ENCODE measurements around the gene ANXA5. TPM values are rescaled to one million over a fixed set of nuclear protein-coding genes. Genes with fewer than 3 reads are reported as not detected.
A peak's percentile ranks its signal among the peaks of the same experiment; 100 is the strongest.

Gene ANXA5
- total and polyA plus RNA-seq, 9 of the 15 experiments (the other 6 are each of a cell fraction or from before 2014, with no cell fraction given): 49.9 to 131 (median 84.5) TPM

GRCh38 chr4:121656269-121656641 is 40.5 kb downstream of the ANXA5 start (continued):
- TF ChIP-seq, protein P1, sequence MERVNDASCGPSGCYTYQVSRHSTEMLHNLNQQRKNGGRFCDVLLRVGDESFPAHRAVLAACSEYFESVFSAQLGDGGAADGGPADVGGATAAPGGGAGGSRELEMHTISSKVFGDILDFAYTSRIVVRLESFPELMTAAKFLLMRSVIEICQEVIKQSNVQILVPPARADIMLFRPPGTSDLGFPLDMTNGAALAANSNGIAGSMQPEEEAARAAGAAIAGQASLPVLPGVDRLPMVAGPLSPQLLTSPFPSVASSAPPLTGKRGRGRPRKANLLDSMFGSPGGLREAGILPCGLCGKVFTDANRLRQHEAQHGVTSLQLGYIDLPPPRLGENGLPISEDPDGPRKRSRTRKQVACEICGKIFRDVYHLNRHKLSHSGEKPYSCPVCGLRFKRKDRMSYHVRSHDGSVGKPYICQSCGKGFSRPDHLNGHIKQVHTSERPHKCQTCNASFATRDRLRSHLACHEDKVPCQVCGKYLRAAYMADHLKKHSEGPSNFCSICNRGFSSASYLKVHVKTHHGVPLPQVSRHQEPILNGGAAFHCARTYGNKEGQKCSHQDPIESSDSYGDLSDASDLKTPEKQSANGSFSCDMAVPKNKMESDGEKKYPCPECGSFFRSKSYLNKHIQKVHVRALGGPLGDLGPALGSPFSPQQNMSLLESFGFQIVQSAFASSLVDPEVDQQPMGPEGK (CRISPR knock-in tag; IDR thresholded peaks at IDR 0.05; ENCODE audit: borderline replicate concordance): no peak
- TF ChIP-seq ZNF764 (CRISPR knock-in tag; IDR thresholded peaks at IDR 0.05; ENCODE audit: low read depth): no peak
- TF ChIP-seq ELF4 (CRISPR knock-in tag; IDR thresholded peaks at IDR 0.05): peak; percentile 17; the same call in 1 of the 2 replicates
- no peak for TF ChIP-seq ZNF707 (CRISPR knock-in tag; conservative IDR thresholded peaks at IDR 0.05)
- TF ChIP-seq ZNF146 (CRISPR knock-in tag; IDR thresholded peaks at IDR 0.05; ENCODE audit: unreplicated experiment): no peak
- peak in 1 of 2 experiments; percentile 65; a peak in 1 of 4 replicates for TF ChIP-seq FOXK2 (conservative IDR thresholded peaks at IDR 0.05 in 1 of 2, IDR thresholded peaks at IDR 0.05 in 1 of 2; ENCODE audit: low read depth in 2 of 2)
- no peak for TF ChIP-seq CEBPG (CRISPR knock-in tag; IDR thresholded peaks at IDR 0.05)
- TF ChIP-seq CEBPG (tag; conservative IDR thresholded peaks at IDR 0.05 in 1 of 2, IDR thresholded peaks at IDR 0.05 in 1 of 2): no peak
- TF ChIP-seq CREBBP (IDR thresholded peaks at IDR 0.05; ENCODE audit: low read depth, low read length): no peak
- TF ChIP-seq ZKSCAN3 (CRISPR knock-in tag; IDR thresholded peaks at IDR 0.05): no peak
- TF ChIP-seq, protein P2, sequence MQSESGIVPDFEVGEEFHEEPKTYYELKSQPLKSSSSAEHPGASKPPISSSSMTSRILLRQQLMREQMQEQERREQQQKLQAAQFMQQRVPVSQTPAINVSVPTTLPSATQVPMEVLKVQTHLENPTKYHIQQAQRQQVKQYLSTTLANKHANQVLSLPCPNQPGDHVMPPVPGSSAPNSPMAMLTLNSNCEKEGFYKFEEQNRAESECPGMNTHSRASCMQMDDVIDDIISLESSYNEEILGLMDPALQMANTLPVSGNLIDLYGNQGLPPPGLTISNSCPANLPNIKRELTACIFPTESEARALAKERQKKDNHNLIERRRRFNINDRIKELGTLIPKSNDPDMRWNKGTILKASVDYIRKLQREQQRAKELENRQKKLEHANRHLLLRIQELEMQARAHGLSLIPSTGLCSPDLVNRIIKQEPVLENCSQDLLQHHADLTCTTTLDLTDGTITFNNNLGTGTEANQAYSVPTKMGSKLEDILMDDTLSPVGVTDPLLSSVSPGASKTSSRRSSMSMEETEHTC (IDR thresholded peaks at IDR 0.05): no peak
- TF ChIP-seq SMAD1 (IDR thresholded peaks at IDR 0.05; ENCODE audit: low read depth, low read length, partially characterized antibody): no peak
- no peak for TF ChIP-seq PHF20 (IDR thresholded peaks at IDR 0.05; ENCODE audit: partially characterized antibody)
- no peak for TF ChIP-seq TEAD1 (CRISPR knock-in tag; IDR thresholded peaks at IDR 0.05)
- 0 out of 4 replicates have a peak, but pooled peaks of 1 of the 2 experiments have one; percentile 43 for TF ChIP-seq ARNT (IDR thresholded peaks at IDR 0.05)
- no peak for TF ChIP-seq ZKSCAN1 (IDR thresholded peaks at IDR 0.05; ENCODE audit: low read depth, low read length)
- peak; percentile 35; the same call in 1 of the 2 replicates for TF ChIP-seq ARID1B (IDR thresholded peaks at IDR 0.05)
- TF ChIP-seq NBN (IDR thresholded peaks at IDR 0.05; ENCODE audit: low read depth): no peak
- TF ChIP-seq SUPT5H (IDR thresholded peaks at IDR 0.05): no peak
- no peak for TF ChIP-seq ZNF124 (CRISPR knock-in tag; IDR thresholded peaks at IDR 0.05)
